Measurements from ENCODE around the gene CREBBP. TPM values are rescaled to one million over a fixed set of nuclear protein-coding genes. Genes with fewer than 3 reads are reported as not detected.
A peak's percentile ranks its signal among the peaks of the same experiment; 100 is the strongest.

Gene CREBBP
- total RNA-seq, 2 experiments from 2014 or later, result 36.0 to 72.3 TPM

- no peak overlapping the region for H3K4me2 ChIP-seq (ENCODE audit: low read length)
Measured at GRCh38 chr16:3863587-3863986, 16.9 kb downstream of the CREBBP start.

DNA sequence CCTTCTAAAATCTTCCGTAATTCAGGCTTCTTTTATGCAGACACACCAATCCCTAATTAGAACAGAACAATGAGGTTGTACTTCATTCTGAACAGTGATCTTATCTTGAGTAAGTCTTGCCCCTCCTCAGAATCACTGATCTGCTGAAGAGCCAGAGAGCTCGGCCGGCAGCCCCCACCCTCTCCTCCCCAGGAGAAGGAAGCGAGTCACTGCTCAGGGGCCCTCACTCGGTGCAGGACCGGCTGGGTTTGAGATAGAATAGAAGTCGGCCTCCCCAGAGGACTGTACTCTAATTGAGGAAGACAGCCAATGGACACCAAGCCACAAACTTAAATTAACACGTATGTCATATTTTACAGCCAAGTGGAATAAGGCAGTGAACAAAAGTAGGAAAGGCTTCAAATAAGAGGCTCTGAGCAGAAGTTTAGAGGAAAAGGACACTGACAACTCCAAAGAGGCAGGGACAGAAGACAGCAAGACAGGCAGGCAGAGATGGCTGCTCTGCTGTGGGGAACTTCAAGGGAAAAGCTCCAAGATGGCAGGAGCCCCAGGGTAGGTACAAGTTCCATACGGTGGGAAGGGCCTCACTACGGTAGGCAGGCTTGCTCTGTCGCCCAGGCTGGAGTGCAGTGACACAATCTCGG, 18.6 kb downstream of the CREBBP start:
- H3K4me3 ChIP-seq (ENCODE audit: low read depth, low read length, poor library complexity, severe bottlenecking), result no peak overlapping the region
- no peaks in the 10 kb centered on the region for H3K36me3 ChIP-seq (ENCODE audit: insufficient read depth, low read length)
- H3K4me2 ChIP-seq (ENCODE audit: low read length), result peak overlapping the region; percentile 61
- POLR2A ChIA-PET, result interaction anchor here (0.7 to 1.4 kb wide), 5 partner anchors 18 to 119 kb away, joined by 3 to 4 read pairs (median 3); no protein-coding TSS in a partner anchor
- no peaks in the 10 kb centered on the region for H3K9me3 ChIP-seq (ENCODE audit: low read length)
- no peaks in the 10 kb centered on the region for H3K9me2 ChIP-seq (ENCODE audit: insufficient read depth, low read length)
- no TSS peak for BruUV-seq (replicated peaks)
- no peak overlapping the region for H2AFZ ChIP-seq (ENCODE audit: low read length)
- no peak for TF ChIP-seq EZH2phosphoT487 (IDR thresholded peaks at IDR 0.05; ENCODE audit: borderline replicate concordance, low read depth, low read length)
- TF ChIP-seq, protein P1, sequence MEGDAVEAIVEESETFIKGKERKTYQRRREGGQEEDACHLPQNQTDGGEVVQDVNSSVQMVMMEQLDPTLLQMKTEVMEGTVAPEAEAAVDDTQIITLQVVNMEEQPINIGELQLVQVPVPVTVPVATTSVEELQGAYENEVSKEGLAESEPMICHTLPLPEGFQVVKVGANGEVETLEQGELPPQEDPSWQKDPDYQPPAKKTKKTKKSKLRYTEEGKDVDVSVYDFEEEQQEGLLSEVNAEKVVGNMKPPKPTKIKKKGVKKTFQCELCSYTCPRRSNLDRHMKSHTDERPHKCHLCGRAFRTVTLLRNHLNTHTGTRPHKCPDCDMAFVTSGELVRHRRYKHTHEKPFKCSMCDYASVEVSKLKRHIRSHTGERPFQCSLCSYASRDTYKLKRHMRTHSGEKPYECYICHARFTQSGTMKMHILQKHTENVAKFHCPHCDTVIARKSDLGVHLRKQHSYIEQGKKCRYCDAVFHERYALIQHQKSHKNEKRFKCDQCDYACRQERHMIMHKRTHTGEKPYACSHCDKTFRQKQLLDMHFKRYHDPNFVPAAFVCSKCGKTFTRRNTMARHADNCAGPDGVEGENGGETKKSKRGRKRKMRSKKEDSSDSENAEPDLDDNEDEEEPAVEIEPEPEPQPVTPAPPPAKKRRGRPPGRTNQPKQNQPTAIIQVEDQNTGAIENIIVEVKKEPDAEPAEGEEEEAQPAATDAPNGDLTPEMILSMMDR (conservative IDR thresholded peaks at IDR 0.05; ENCODE audit: low read length), result no peak
- CTCF ChIA-PET (ENCODE audit: unreplicated experiment), result no interaction called here
- peaks cover 45% of the 10 kb centered on the region for H3K4me1 ChIP-seq (ENCODE audit: insufficient read depth, low read length, poor library complexity, severe bottlenecking)
- H3K27ac ChIP-seq (ENCODE audit: low read depth, low read length, poor library complexity, severe bottlenecking), result no peak overlapping the region
- intact Hi-C loops (cut with micrococcal nuclease; ENCODE audit: unreplicated experiment), result no loop called here
- peaks cover 100% of the 10 kb centered on the region for H3K79me2 ChIP-seq (ENCODE audit: insufficient read depth, low read depth, low read length)
- no peak for DNase-seq (ENCODE audit: low spot score)
- peaks cover 34% of the 10 kb centered on the region for H4K20me1 ChIP-seq (ENCODE audit: insufficient read depth, low read length)

More at GRCh38 chr16:3863587-3863986, 16.9 kb downstream of the CREBBP start:
- H4K20me1 ChIP-seq (ENCODE audit: insufficient read depth, low read length), result peaks cover 32% of the 10 kb centered on the region
- intact Hi-C loops (cut with micrococcal nuclease; ENCODE audit: unreplicated experiment), result no loop called here
- H3K4me1 ChIP-seq (ENCODE audit: insufficient read depth, low read length, poor library complexity, severe bottlenecking), result peaks cover 33% of the 10 kb centered on the region
- ChIA-PET CTCF (ENCODE audit: unreplicated experiment) (no interaction called here), POLR2A (no interaction called here)
- no peak overlapping the region for H2AFZ ChIP-seq (ENCODE audit: low read length)
- TF ChIP-seq EZH2phosphoT487 (IDR thresholded peaks at IDR 0.05; ENCODE audit: borderline replicate concordance, low read depth, low read length), result no peak
- TF ChIP-seq, protein P1 (conservative IDR thresholded peaks at IDR 0.05; ENCODE audit: low read length), result no peak
- no peak overlapping the region for H3K4me3 ChIP-seq (ENCODE audit: low read depth, low read length, poor library complexity, severe bottlenecking)
- H3K9me2 ChIP-seq (ENCODE audit: insufficient read depth, low read length), result no peaks in the 10 kb centered on the region
- BruUV-seq (replicated peaks), result no TSS peak
- no peaks in the 10 kb centered on the region for H3K9me3 ChIP-seq (ENCODE audit: low read length)
- no peak for DNase-seq (ENCODE audit: low spot score)
- no peaks in the 10 kb centered on the region for H3K36me3 ChIP-seq (ENCODE audit: insufficient read depth, low read length)
- H3K27ac ChIP-seq (ENCODE audit: low read depth, low read length, poor library complexity, severe bottlenecking), result no peak overlapping the region
- H3K79me2 ChIP-seq (ENCODE audit: insufficient read depth, low read depth, low read length), result peaks cover 100% of the 10 kb centered on the region

DNA sequence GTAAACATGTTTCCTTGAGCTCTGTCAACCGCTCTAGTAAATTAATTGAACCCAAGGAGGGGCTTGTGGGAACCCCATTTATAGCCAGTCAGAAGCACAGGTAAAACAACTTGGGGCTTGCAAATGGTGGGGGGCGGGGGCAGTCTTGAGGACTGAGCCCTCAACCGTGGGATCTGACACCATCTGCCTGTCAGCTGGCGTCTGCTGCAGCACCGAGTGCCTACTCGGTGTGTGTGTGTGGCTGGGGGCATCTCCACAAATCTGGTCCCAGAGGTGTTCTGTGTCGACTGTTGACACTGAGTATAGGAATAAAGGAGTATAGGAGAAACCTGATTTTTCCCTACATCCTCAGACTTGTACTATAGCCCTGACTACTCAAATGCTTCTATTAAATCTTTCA, 20.6 kb downstream of the CREBBP start:
- Histone ChIP-seq H4K20me1 (ENCODE audit: insufficient read depth, low read length) (peaks cover 23% of the 10 kb centered on the region), H2AFZ (ENCODE audit: low read length) (no peak overlapping the region), H3K4me2 (ENCODE audit: low read length) (peak overlapping the region; percentile 61), H3K36me3 (ENCODE audit: insufficient read depth, low read length) (no peaks in the 10 kb centered on the region), H3K4me3 (ENCODE audit: low read depth, low read length, poor library complexity, severe bottlenecking) (no peak overlapping the region), H3K4me1 (ENCODE audit: insufficient read depth, low read length, poor library complexity, severe bottlenecking) (peaks cover 55% of the 10 kb centered on the region), H3K79me2 (ENCODE audit: insufficient read depth, low read depth, low read length) (peaks cover 100% of the 10 kb centered on the region), H3K9me3 (ENCODE audit: low read length) (no peaks in the 10 kb centered on the region), H3K27ac (ENCODE audit: low read depth, low read length, poor library complexity, severe bottlenecking) (peak overlapping the region; percentile 50), H3K9me2 (ENCODE audit: insufficient read depth, low read length) (no peaks in the 10 kb centered on the region)
- TF ChIP-seq EZH2phosphoT487 (IDR thresholded peaks at IDR 0.05; ENCODE audit: borderline replicate concordance, low read depth, low read length), result no peak
- ChIA-PET CTCF (ENCODE audit: unreplicated experiment) (no interaction called here), POLR2A (no interaction called here)
- BruUV-seq (replicated peaks), result no TSS peak
- DNase-seq (ENCODE audit: low spot score), result peak; percentile 39
- intact Hi-C loops (cut with micrococcal nuclease; ENCODE audit: unreplicated experiment), result no loop called here

Data from OCI-LY7 (cell line).